Testis (tissue), 2 donors: ENCODE measurements around the gene CACNB4.

Experiments used
- POLR2A ChIP-seq: fragments of 450-650 bp; IDR thresholded peaks from one replicate; pipeline ENCODE4 v1.6.1; 2017; ENCODE audit warnings: antibody characterized with exemption, mild to moderate bottlenecking, moderate library complexity
- TF ChIP-seq, protein P1 (sequence below), 3 experiments: fragments of 450-650 bp in 2 of 3; fragments of 200-600 bp in 1 of 3; sonication (generic) in 1 of 3; IDR thresholded peaks; one replicate each; pipeline ENCODE4 v1.5.1; 2016 to 2019; ENCODE audit warnings: antibody characterized with exemption in 3 of 3, mild to moderate bottlenecking in 2 of 3, moderate library complexity in 1 of 3

DNA sequence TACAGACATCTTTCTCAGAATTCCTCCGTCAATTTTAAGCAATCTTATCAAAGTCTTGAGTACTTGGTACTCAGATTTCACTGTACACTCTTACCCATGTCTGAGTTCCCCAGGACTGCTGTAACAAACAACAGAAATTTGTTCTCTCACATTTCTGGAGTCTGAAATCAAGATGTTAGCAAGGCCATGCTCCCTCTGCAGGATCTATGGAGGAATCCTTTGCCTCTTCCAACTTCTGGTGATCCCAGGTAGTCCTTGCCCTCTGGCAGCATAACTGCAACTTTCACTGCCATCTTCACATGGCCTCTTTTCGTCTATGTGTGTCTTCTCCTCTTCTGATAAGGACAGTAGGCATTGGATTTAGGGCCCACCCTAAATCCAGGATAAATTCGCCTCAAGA, 17.1 kb upstream of the CACNB4 start:
- TF ChIP-seq, protein P1, sequence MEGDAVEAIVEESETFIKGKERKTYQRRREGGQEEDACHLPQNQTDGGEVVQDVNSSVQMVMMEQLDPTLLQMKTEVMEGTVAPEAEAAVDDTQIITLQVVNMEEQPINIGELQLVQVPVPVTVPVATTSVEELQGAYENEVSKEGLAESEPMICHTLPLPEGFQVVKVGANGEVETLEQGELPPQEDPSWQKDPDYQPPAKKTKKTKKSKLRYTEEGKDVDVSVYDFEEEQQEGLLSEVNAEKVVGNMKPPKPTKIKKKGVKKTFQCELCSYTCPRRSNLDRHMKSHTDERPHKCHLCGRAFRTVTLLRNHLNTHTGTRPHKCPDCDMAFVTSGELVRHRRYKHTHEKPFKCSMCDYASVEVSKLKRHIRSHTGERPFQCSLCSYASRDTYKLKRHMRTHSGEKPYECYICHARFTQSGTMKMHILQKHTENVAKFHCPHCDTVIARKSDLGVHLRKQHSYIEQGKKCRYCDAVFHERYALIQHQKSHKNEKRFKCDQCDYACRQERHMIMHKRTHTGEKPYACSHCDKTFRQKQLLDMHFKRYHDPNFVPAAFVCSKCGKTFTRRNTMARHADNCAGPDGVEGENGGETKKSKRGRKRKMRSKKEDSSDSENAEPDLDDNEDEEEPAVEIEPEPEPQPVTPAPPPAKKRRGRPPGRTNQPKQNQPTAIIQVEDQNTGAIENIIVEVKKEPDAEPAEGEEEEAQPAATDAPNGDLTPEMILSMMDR (IDR thresholded peaks at IDR 0.05), result peak in 2 of 3 experiments; percentile 6 to 14
- no peak for TF ChIP-seq POLR2A
